ENCODE results near the gene ANKRD33B.

Gene ANKRD33B

GRCh38 chr5:10625700-10626472, 62.0 kb downstream of the ANKRD33B start:
- H4K20me1 ChIP-seq (ENCODE audit: insufficient read depth, low read length): no peaks in the 10 kb centered on the region
- no peak overlapping the region for H3K27ac ChIP-seq (ENCODE audit: low read length)
- peaks cover 17% of the 10 kb centered on the region for H3K79me2 ChIP-seq (ENCODE audit: low read length)
- no peaks in the 10 kb centered on the region for H3K36me3 ChIP-seq (replicated peaks; ENCODE audit: insufficient read depth, low read length)
- H3K9ac ChIP-seq (ENCODE audit: low read length): no peak overlapping the region
- TF ChIP-seq CTCF (IDR thresholded peaks at IDR 0.05; ENCODE audit: low read length) (no peak), EZH2 (optimal IDR thresholded peaks at IDR 0.05; ENCODE audit: low read depth, low read length) (no peak), EZH2phosphoT487 (IDR thresholded peaks at IDR 0.05; ENCODE audit: low read length) (no peak)
- H3F3A ChIP-seq (ENCODE audit: insufficient read depth, low read length): no peaks in the 10 kb centered on the region
- H2AFZ ChIP-seq (ENCODE audit: low read length): no peak overlapping the region
- no peak overlapping the region for H3K4me2 ChIP-seq (ENCODE audit: low read depth, low read length)
- DNase-seq: no peak
- H3K9me2 ChIP-seq (replicated peaks; ENCODE audit: insufficient read depth, low read length): no peaks in the 10 kb centered on the region
- 0 out of 2 replicates have a peak, but pooled peaks cover 7% of the 10 kb centered on the region for H3K4me1 ChIP-seq (ENCODE audit: low read length)
- H3K4me3 ChIP-seq (ENCODE audit: low read length): no peak overlapping the region
- H3K27me3 ChIP-seq (replicated peaks; ENCODE audit: insufficient read depth, low read length): no peaks in the 10 kb centered on the region
- no peaks in the 10 kb centered on the region for H3K9me3 ChIP-seq (replicated peaks; ENCODE audit: insufficient read depth, low read length)

DNA sequence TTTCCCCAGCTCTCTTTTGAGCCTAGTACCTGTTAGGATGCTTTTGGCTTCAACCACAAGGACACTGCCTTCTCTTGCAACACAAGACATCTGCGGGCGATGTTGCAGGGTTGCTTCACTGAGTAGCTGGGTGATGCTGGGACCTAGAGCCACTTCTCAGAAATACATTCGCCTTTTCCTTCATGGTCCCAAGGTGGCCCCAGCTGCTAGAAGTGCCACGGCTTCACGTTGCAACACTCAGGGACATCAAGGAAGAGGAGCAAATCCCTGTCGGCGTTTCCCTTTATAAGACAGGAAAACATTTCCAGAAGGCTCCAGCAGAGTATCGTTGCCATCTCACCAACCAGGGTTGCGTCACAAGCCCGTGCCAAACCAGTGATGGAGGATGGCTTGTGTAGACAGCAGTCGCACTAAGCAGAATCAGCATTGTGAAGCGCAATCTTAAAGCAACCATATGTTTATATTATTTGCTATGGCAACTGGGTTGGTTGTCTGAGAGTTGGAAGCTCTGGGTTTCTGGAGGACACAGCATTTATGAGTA, 62.7 kb downstream of the ANKRD33B start:
- Histone ChIP-seq H3F3A (ENCODE audit: insufficient read depth, low read length) (no peaks in the 10 kb centered on the region), H3K4me2 (ENCODE audit: low read depth, low read length) (peak overlapping the region; percentile 71; the same call in 1 of the 2 replicates), H3K36me3 (replicated peaks; ENCODE audit: insufficient read depth, low read length) (no peaks in the 10 kb centered on the region), H3K9ac (ENCODE audit: low read length) (no peak overlapping the region), H3K9me3 (replicated peaks; ENCODE audit: insufficient read depth, low read length) (no peaks in the 10 kb centered on the region), H3K27ac (ENCODE audit: low read length) (no peak overlapping the region), H2AFZ (ENCODE audit: low read length) (no peak overlapping the region), H3K4me3 (ENCODE audit: low read length) (no peak overlapping the region), H4K20me1 (ENCODE audit: insufficient read depth, low read length) (no peaks in the 10 kb centered on the region), H3K27me3 (replicated peaks; ENCODE audit: insufficient read depth, low read length) (no peaks in the 10 kb centered on the region), H3K4me1 (ENCODE audit: low read length) (peaks cover 7% of the 10 kb centered on the region; the same call in 1 of the 2 replicates), H3K9me2 (replicated peaks; ENCODE audit: insufficient read depth, low read length) (no peaks in the 10 kb centered on the region), H3K79me2 (ENCODE audit: low read length) (peaks cover 17% of the 10 kb centered on the region)
- no peak for DNase-seq
- TF ChIP-seq EZH2phosphoT487 (IDR thresholded peaks at IDR 0.05; ENCODE audit: low read length) (no peak), EZH2 (optimal IDR thresholded peaks at IDR 0.05; ENCODE audit: low read depth, low read length) (no peak), CTCF (IDR thresholded peaks at IDR 0.05; ENCODE audit: low read length) (no peak)

- Histone ChIP-seq H2AFZ (ENCODE audit: low read length) (peak overlapping the region; percentile 54), H3K79me2 (ENCODE audit: low read length) (peaks cover 17% of the 10 kb centered on the region), H3K9me2 (replicated peaks; ENCODE audit: insufficient read depth, low read length) (no peaks in the 10 kb centered on the region), H3K36me3 (replicated peaks; ENCODE audit: insufficient read depth, low read length) (no peaks in the 10 kb centered on the region), H3K4me1 (ENCODE audit: low read length) (peaks cover 7% of the 10 kb centered on the region; the same call in 1 of the 2 replicates), H3F3A (ENCODE audit: insufficient read depth, low read length) (no peaks in the 10 kb centered on the region), H3K27me3 (replicated peaks; ENCODE audit: insufficient read depth, low read length) (no peaks in the 10 kb centered on the region), H3K9me3 (replicated peaks; ENCODE audit: insufficient read depth, low read length) (no peaks in the 10 kb centered on the region), H3K4me2 (ENCODE audit: low read depth, low read length) (peak overlapping the region; percentile 71), H3K4me3 (ENCODE audit: low read length) (peak overlapping the region; percentile 44), H3K27ac (ENCODE audit: low read length) (peak overlapping the region; percentile 31; the same call in 1 of the 2 replicates), H4K20me1 (ENCODE audit: insufficient read depth, low read length) (no peaks in the 10 kb centered on the region), H3K9ac (ENCODE audit: low read length) (peak overlapping the region; percentile 34; the same call in 1 of the 2 replicates)
- TF ChIP-seq EZH2 (optimal IDR thresholded peaks at IDR 0.05; ENCODE audit: low read depth, low read length) (no peak), EZH2phosphoT487 (IDR thresholded peaks at IDR 0.05; ENCODE audit: low read length) (no peak), CTCF (IDR thresholded peaks at IDR 0.05; ENCODE audit: low read length) (no peak)
- no peak for DNase-seq
These were observed 63.4 kb downstream of the ANKRD33B start for GRCh38 chr5:10627160-10627701.

All from MM.1S (cell line).